Skin of body (tissue), 2 donors: Measurements from ENCODE around the gene TAF3. TPM values are rescaled to one million over a fixed set of nuclear protein-coding genes. Genes with fewer than 3 reads are reported as not detected.

Source experiments
- DNase-seq: peaks from one replicate; lab custom pipeline; 2025; lab: John Stamatoyannopoulos, UW
- total RNA-seq: library from RNA; depleted of rRNA; stranded (reverse); fragments of >200 nt; gene quantifications from one replicate; pipeline ENCODE4 v1.2.3, GENCODE V29; 2014

The TAF3 gene
- total RNA-seq, 1 donor from 2014 or later = 3.2 TPM

DNA sequence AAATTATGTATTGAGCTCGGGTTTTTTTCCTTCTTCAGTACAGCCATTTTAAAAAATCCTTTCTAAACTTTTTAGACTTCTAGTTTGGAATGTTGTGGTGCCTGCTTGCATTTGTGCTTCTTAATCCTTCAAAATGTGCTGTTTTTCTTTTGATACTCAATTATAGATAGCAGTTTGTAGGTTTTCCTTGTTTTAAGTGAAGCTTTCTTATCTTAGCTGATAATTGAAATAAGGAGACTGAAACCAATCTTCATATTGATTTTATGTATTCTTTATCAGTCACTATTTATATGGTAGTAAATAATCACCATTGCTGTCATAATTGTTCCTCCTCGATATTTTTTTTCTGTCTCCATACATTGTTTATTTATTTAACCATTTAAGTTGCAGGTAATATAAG is 56.6 kb downstream of the TAF3 start:
- DNase-seq = no peak

DNA sequence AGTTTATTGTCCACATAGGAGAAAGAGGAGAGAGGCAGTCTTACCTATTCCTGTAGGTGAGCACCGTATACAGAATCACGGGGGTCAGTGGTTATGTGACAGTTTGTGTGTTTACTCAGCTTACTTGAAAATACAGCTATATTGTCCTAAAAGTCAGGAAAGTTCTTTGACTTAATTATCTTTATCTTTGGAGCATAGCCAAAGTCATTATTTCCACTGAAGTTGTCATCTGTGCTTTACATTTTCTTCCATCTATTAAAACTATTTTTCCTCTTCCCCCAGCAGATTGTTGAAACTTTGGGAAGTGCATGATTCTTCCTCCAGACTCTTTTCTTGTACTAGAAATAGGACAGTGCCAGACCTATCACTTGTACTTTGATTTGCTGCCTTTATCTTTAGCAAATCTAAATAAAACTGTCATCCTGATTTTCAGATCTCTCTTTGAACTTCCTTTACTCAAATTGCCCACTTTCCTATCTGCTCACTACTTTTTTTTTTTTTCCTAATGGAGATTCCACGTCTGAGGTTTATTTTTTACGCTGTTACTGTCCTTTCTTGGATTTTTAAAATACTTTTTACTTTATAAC is 58.3 kb downstream of the TAF3 start:
- no peak for DNase-seq

DNA sequence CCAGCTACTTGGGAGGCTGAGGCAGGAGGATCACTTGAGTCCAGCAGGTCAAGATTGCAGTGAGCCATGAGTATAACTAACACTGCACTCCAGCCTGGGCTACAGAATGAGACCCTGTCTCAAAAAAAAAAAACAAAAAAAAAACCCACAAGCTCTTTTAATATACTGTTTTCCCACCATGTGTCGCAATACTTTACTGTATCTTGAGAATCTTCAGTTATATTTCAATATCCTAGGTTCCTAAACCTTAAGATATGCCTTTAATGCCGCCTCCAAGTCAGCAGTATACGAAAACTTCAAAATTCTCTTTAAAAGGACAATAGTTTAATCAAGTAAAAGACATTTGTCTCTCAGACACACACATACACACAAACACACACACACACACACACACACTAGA is 62.8 kb downstream of the TAF3 start:
- no peak for DNase-seq

DNA sequence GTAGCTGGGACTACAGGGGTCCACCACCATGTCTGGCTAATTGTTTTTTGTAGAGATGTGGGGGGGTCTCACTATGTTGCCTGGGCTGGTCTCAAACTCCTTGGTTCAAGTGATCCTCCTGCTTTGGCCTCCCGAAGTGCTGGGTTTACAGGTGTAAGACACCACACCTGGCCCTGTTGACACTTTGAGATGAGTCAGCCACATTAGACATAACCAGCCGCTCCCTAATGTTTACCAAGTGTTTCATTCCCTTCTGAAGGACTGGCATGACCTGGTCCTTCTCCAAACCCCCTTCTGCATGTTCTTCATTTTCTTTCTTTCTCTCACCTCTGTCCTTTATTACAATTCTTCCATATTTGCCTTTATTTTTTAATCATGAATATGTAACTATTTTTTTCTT is 67.8 kb downstream of the TAF3 start:
- DNase-seq = no peak

DNA sequence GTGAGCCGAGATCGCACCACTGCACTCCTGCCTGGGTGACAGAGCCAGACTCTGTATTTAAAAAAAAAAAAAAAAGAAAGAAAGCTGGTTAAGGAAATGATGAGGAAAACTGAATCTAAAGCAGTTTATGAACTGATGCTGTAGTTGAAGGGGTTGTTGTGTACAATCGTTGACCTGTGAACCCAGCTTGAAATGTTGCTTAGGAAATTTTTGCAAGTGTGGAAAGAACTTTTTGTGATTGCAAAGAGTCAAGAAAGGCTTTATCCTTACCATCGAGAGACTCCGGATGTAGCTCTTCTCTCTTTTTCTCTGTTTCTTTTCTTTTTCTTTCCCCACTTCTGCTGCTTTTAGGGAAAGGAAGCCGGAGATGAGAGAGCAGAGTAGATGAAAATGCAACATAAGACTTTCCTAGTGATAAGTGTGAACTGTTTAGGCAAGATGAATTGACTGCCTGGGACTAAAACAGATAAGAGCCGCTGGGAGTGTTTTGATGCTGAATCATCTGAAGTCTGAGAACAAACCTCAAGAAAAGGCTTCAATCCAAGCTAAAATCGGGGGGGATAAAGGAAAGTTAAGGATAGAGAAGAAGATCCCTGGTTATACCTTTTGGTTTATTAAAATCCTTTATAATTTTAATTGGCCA is 69.0 kb downstream of the TAF3 start:
- no peak for DNase-seq

DNA sequence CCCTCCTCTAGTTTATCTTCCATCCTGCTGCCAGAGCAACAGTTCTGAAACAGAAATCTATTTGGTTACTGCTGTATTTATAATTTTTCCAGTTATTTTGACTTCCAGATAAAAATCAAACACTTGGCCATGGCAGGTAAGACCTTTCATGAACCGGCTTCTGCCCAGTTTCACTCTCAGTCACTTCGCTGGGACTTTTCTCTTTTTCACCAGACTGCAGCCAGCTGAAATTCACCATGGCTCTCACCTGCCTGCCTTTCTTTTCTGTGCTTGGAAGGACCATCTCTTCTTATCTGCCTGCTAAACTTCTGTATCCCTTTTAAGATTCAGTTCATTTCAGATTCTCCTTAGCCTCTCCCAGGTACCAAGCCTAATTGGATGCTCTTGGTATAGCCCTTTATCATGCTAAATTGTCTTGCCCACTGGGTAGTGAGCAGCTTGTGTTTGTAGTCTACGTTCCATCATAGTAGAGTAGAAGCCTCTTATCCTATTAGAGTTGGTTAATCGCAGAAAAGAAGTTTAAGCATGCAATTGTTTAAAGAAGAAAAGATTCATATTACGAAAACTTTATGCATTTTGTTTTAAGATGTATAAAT is 71.7 kb downstream of the TAF3 start:
- DNase-seq = no peak

DNA sequence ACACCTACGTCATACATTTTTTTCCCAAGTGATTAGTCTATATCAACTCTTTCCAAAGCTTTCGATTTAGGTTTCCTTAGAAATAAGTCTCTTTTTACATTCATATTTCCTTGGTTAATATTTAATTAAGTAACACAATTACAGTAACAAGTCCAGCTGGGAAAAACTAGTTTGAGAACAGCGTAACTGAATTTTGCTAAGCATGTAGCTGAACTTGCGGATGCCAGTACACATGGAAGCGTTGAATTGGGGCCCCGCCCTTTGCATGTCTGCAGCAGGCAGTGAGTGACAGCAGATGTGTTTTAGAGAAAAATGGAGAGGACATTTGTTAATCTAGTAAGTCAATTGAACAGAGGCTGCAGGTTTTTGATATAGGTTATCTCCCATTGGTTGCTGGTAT is 72.5 kb downstream of the TAF3 start:
- DNase-seq = peak; percentile 1

DNA sequence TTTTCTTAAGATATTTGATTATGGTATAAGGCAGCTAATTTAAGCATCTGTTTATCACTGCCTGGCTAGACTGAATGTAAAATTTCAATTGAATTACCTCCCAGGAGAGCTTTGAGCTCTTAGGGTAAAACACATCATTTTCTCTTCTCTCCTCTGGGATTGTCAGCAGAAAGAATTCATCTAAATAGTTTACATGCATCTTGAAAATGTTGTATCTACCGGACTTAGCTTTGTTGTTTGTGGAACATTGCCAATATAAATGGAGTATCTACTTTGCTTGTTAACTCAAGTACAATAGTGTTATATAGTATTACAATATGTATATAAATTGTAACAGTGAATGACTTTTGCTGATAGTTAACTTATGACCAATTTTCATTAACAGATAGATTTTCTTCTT is 73.3 kb downstream of the TAF3 start:
- DNase-seq = no peak

DNA sequence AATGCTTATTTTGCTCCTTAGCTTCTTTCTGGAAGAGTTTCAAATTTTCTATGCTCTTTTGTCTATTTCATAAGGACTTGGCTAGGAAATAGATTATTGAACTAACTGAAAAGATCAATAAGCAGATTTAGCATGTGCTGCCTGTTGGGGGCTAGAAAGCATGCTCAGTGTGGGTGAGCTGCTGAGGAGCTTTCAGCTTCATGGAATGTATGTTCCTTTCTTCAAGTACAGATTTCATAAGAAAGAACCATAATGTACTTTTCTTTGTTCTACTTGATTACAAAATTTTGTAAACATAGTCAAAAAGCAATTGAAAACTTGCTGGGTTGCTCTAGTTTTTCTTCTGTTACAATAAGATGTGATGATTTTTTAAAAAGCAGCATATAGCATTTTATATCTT is 73.8 kb downstream of the TAF3 start:
- no peak for DNase-seq

DNA sequence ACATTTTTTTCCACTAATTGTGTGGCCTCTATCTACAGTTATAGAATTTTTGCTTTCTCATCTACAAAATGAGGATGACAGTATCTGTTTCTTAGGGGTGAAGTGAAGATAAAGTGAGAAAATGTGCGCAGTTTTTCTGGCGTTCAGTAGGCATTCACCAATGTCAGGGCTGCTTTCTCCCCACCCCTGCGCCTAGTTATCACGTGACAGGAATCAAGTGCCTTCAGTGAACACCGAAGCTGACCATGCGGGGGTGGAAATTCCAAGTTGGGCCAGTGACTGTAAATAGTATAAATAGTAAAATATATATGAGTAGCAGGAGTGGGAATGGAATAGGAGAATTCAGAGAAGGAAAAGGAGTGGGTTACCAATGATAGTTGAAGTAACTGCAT is 77.4 kb downstream of the TAF3 start:
- DNase-seq = no peak

DNA sequence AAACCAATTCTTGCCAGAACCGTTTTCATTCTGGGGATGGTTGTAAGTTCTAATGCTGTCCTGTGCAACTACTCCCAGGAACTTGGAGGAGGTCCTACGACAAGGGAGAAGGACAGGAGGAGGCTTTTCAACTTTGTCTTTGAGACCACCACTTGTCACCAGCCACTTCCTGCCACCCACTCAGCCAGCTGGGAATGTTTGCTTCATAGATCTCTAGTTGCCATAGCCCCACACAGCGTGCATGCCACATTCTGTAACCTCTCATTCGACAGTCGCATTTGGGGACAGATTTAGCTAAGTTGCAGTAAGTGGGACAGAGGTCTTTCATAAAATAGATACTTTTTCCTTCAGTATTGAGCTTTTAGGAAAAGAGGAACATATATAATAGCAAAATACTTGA is 78.0 kb downstream of the TAF3 start:
- DNase-seq = no peak

DNA sequence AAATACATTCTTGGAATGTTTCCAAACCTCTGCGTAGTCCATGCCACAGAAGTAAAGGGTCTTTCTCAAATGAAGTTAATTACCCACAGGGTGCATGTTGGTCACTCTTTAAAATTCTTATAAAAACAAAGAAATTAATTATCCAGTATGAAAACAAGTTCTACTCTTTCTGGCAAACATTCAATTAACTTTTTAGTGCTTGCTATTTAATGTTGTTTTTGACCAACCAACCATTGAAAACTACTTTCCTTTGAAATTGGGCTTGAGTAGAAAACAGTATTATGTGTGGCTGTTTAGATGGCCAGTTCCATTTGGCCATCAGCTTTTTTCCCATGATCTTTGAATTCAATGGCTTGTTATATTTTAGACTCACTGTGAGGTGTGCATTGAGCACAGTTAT is 83.0 kb downstream of the TAF3 start:
- no peak for DNase-seq

DNA sequence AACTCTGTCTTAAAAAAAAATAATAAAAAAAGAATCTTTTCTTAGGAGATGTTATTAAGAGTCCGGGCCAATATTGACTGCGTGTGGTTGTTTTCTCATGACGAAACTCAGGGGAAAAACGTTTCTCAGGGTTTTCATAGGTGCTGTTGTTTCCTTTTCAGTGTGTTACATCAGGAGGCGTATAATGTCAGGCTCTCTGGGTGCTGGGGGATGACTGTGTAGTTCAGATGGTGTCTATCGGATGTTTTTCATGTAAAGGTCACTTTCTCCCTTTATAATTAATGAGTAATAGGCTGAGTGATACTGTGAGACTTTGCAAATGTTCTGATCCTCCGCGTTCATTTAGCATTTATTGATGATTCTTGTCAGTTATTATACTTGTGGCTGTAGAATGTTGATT is 84.1 kb downstream of the TAF3 start:
- DNase-seq = no peak

DNA sequence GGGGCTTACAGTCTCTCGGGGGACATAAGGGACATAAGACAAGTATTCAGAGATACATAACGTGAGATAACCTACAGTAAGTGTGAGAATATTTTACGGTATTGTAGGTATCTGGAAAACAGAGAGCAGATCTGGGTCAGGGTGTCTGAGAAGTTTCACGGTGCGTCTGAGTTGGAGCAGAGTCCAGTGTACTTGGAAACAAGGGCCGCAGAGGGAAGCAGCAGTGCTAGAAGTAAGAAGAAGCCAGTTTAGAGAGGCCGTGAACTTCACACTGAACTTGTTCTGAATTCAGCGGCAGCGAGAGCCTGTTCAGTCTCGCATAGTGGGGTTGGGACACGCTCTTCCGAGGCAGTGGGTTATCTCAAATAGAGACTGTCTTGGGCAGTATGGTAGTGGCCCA is 85.5 kb downstream of the TAF3 start:
- no peak for DNase-seq

DNA sequence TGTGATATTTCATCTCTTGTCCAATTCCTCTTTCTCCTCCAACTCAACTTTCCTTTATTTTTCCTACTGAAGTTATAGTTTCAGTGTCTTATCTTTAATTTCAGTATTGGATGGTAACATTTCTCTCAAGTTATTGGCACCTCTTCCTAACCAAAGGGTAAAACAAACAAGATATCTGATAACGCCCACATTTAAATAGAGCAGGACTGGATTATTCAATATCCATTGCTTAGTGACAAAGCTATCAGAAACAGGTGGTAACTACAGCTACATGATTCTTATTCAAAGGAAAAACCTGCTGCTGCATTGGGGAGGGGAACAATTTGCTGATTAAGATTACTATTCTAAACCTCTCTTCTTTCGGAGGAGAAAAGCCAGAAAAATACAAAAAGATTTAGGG is 87.8 kb downstream of the TAF3 start:
- no peak for DNase-seq

DNA sequence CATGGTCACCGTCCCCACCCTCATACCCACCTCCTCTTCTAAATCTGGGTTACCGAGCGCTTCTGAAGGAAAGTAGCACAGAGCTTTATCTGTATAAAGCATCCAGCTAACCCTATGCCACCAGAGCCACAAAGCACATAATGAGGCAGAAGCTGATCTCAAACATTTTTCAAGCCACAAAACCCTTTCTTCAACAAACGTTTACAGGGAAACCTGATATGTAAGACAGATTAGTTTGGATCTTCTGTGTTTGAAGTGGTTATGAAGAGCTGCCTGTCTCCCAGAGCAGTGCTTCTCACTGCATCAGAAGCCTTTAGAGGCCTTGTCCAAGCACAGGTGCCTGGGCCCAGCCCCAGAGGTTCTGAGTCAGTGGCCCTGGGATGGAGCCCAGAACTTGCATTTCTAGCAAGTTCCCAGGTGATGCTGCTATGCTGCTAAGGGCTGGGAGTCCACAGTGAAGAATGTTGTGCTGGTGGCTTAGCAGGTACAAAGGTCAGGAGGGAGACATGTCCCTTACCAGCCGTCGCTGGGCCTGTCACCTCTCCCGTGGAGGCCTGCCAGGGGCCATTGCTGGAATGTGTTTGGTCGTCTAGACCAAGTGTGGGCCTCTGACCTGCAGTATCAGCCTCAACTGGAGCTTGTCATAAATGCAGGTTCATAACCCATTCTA is 90.4 kb downstream of the TAF3 start:
- DNase-seq = no peak

DNA sequence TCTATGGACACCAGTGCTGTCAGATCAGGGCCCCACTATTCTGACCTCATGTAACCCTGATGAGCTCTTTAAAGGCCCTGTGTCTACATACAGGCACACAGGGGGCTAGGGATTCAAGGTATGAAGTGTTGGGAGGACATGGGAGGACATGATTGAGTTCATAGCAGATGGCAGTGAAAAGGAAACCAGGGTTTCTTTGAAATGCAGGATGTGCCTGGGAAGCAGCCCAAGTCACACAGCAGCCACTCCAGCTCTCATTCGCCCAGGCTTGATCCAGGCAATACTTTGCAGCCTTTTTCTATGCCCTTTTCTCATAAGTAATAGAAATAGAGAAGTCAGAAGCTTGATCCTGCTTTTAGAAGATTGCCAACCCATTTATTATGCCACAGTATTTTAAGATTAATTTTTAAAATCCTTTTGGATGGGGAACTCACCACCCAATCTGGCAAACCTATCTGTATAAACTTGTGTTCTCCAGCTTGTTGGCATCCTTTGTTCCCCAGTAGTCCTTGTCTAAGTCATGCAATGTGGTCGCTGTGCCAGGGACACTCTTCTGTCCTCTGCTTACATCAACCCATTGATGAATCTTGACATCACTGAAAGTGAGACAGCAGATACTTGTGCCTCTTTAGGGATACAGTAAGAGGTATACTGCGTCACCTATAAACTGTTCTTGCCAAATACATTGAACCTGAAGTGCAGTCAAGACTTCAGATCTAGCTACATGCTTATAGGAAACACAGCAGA is 95.0 kb downstream of the TAF3 start:
- DNase-seq = no peak

DNA sequence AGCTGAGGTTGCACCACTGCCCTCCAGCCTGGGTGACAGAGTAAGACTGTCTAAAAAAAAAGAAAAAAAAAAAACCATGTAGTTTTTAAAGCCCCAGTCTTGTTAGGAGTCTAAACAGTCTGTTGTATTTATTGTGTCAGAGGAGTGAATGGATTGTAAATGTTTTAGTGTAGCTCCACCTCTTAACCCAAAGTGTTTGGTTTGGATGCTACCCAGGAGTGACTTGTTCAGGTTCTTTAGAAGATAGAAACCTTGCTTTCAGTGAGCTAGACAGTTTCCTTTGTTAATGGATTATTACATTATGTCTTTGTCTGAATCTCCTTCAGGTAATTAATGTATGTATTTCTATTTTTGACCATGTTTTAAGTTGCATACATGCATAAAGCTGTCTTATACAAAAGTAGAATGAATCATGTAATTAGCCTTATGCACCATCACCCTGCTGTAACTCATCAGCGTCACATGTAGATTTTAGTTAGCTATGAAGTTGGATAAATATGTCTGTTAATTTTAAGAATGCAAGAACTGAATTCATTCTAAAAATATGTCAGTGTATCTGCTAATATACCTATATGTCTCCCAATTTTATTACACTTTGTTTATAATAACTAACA is 97.7 kb downstream of the TAF3 start:
- DNase-seq = no peak

DNA sequence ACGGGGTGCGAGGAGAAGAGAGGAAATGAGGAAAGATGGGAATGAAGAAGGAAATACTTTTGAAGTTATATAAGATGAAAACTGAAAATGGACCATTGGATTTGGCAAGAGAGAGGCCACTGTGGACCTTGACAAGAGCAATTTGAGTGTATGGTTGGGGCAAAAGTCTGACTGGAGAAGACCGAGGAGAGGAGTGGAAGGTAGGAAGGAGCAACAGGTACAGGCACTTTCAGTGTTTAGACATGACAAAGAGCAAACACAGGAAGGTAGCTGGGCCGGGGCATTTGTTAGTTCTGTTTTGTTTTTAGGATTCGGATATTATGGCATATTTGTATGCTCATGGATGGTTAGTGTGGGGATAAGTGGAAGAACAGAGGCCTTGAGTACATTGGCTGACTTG is 99.4 kb downstream of the TAF3 start:
- DNase-seq = no peak

DNA sequence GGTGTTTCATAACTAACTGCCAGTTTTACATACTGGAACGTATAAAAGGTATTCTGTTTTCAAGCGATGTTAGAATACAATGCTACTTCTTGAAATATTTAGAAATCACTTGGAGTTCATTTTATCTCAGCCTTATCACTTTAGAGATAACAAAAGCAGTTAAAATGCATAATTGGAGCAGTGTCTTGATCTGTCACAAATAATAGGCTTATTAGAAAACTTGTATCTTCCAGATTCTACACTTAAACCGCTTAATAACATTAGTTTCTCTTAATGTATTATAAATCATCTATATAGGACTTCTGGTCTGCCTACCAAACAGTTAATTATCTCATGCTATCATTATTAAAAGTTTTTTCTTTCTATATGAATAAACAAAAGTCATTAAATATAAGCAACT is 104.4 kb downstream of the TAF3 start:
- DNase-seq = no peak

DNA sequence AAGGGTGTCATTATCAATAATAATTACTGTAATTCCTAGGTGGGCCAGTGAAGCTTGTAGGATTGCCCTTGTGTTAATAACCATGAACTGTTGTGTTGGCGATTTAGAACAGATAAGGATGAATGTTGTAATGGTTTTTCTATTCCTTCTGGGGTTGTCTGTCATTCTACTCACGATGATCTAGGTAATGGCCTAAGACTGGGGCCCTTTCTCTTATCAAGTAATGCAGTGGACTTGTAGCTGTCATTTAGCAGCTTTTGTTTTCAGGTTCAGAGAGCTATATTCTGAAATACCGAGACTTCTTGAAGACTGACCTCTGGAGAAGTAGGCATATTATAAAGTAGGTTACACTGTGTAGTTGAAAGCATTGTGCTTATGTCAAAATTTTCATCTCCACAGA is 110.2 kb downstream of the TAF3 start:
- no peak for DNase-seq
